ENCODE measurements around the gene DNAH6. TPM values are rescaled to one million over a fixed set of nuclear protein-coding genes. Genes with fewer than 3 reads are reported as not detected.

DNAH6 gene
- total RNA-seq, 4 donors from 2014 or later = 1.00 to 2.9 (median 2.1) TPM

- H3K4me3 ChIP-seq = no peak overlapping the region
- TF ChIP-seq POLR2A (IDR thresholded peaks at IDR 0.05) (no peak), POLR2AphosphoS5 (IDR thresholded peaks at IDR 0.05) (no peak), EP300 (IDR thresholded peaks at IDR 0.05; ENCODE audit: low read depth) (no peak), CTCF (IDR thresholded peaks at IDR 0.05) (no peak)
- no peaks in the 10 kb centered on the region for H3K36me3 ChIP-seq
- peaks cover 0 to 13% (median 9%) of the 10 kb centered on the region in 4 donors for H3K4me1 ChIP-seq
- 60 to 62% methylated on average over 1 to 2 of the region's 2 CpGs for WGBS, 2 donors (ENCODE audit: low coverage in 1 of 2)
- intact Hi-C loops (cut with DNase I; ENCODE audit: low total_unique reads) = no loop called here
- peak; percentile 46 for DNase-seq
- in situ Hi-C loops (cut with MboI; ENCODE audit: low pct_ligation_motif_present in 1 of 4, low pct_unique_long_range_greater_than_20kb in 1 of 4, low sequenced_read_pairs in 3 of 4) = no loop called here
- H3K27me3 ChIP-seq = no peaks in the 10 kb centered on the region
- H3K27ac ChIP-seq = peak overlapping the region; percentile 55 to 64 (median 61)
- no peaks in the 10 kb centered on the region for H3K9me3 ChIP-seq
Observed at GRCh38 chr2:84636080-84636971, 120.0 kb downstream of the DNAH6 start.

- H3K4me1 ChIP-seq = peaks cover 0 to 13% (median 9%) of the 10 kb centered on the region in 4 donors
- no peaks in the 10 kb centered on the region for H3K36me3 ChIP-seq
- no peak overlapping the region for H3K4me3 ChIP-seq
- TF ChIP-seq CTCF (IDR thresholded peaks at IDR 0.05) (no peak), EP300 (IDR thresholded peaks at IDR 0.05; ENCODE audit: low read depth) (no peak), POLR2AphosphoS5 (IDR thresholded peaks at IDR 0.05) (no peak), POLR2A (IDR thresholded peaks at IDR 0.05) (no peak)
- in situ Hi-C loops (cut with MboI; ENCODE audit: low pct_ligation_motif_present in 1 of 4, low pct_unique_long_range_greater_than_20kb in 1 of 4, low sequenced_read_pairs in 3 of 4) (no loop called here), intact Hi-C loops (cut with DNase I; ENCODE audit: low total_unique reads) (no loop called here)
- H3K9me3 ChIP-seq = no peaks in the 10 kb centered on the region
- 86 to 88% methylated on average over 3 to 5 of the region's 5 CpGs for WGBS, 2 donors (ENCODE audit: low coverage in 1 of 2)
- no peaks in the 10 kb centered on the region for H3K27me3 ChIP-seq
- no peak for DNase-seq
- no peak overlapping the region for H3K27ac ChIP-seq
Observed at GRCh38 chr2:84639751-84640150, 123.5 kb downstream of the DNAH6 start.

GRCh38 chr2:84640411-84640810 is 124.1 kb downstream of the DNAH6 start:
- Histone ChIP-seq H3K36me3 (no peaks in the 10 kb centered on the region), H3K27ac (no peak overlapping the region), H3K4me1 (peaks cover 0 to 13% (median 9%) of the 10 kb centered on the region in 4 donors), H3K27me3 (no peaks in the 10 kb centered on the region), H3K4me3 (no peak overlapping the region), H3K9me3 (no peaks in the 10 kb centered on the region)
- in situ Hi-C loops (cut with MboI; ENCODE audit: low pct_ligation_motif_present in 1 of 4, low pct_unique_long_range_greater_than_20kb in 1 of 4, low sequenced_read_pairs in 3 of 4) = no loop called here
- DNase-seq = no peak
- intact Hi-C loops (cut with DNase I; ENCODE audit: low total_unique reads) = no loop called here
- no peak for TF ChIP-seq EP300 (IDR thresholded peaks at IDR 0.05; ENCODE audit: low read depth)
- no peak for TF ChIP-seq POLR2A (IDR thresholded peaks at IDR 0.05)
- TF ChIP-seq POLR2AphosphoS5 (IDR thresholded peaks at IDR 0.05) = no peak
- no peak for TF ChIP-seq CTCF (IDR thresholded peaks at IDR 0.05)
- 72 to 85% methylated on average over 2 of the region's 2 CpGs for WGBS, 2 donors (ENCODE audit: low coverage in 1 of 2)

- TF ChIP-seq CTCF (IDR thresholded peaks at IDR 0.05) = no peak
- TF ChIP-seq POLR2A (IDR thresholded peaks at IDR 0.05) = no peak
- no peak for TF ChIP-seq EP300 (IDR thresholded peaks at IDR 0.05; ENCODE audit: low read depth)
- no peak for TF ChIP-seq POLR2AphosphoS5 (IDR thresholded peaks at IDR 0.05)
- WGBS, 2 donors (ENCODE audit: low coverage in 1 of 2) = 77 to 78% methylated on average over 1 of the region's 1 CpG
- in situ Hi-C loops (cut with MboI; ENCODE audit: low pct_ligation_motif_present in 1 of 4, low pct_unique_long_range_greater_than_20kb in 1 of 4, low sequenced_read_pairs in 3 of 4) = no loop called here
- DNase-seq = no peak
- Histone ChIP-seq H3K4me1 (peaks cover 0 to 11% (median 7%) of the 10 kb centered on the region in 4 donors), H3K9me3 (no peaks in the 10 kb centered on the region), H3K27me3 (no peaks in the 10 kb centered on the region), H3K4me3 (no peak overlapping the region), H3K36me3 (no peaks in the 10 kb centered on the region), H3K27ac (no peak overlapping the region)
- intact Hi-C loops (cut with DNase I; ENCODE audit: low total_unique reads) = no loop called here
Observed at GRCh38 chr2:84641021-84641420, 124.7 kb downstream of the DNAH6 start.

Measured in transverse colon (tissue), 4 donors.